Stromal cell of bone marrow (primary cell): ENCODE data around the gene AIRE.
A peak's percentile ranks its signal among the peaks of the same experiment; 100 is the strongest.
"Not testable (repeated sequence)": the region's sequence is repeated elsewhere in the genome, so short reads cannot be mapped to it uniquely, and the experiment has no call there.

ENCODE experiments used
- DNase-seq: peaks from one replicate; pipeline ENCODE4 v3.0.0-alpha.2; 2012; ENCODE audit warnings: low read depth

Gene AIRE

GRCh38 chr21:44338971-44339910 lies 53.6 kb downstream of the AIRE start, which contains the start of gene CFAP410:
Gene CFAP410, minus strand, starts transcription at chr21:44339390. Its CDS starts 196 bp downstream, at chr21:44339194.
- peak; percentile 85 for DNase-seq

GRCh38 chr21:44341726-44342458 lies 56.2 kb downstream of the AIRE start:
- DNase-seq = not testable (repeated sequence)

- DNase-seq = not testable (repeated sequence)
Measured at GRCh38 chr21:44342981-44343380, 57.3 kb downstream of the AIRE start.

- DNase-seq = no peak
Measured at GRCh38 chr21:44344541-44345183, 59.0 kb downstream of the AIRE start.

GRCh38 chr21:44345495-44345894 lies 59.8 kb downstream of the AIRE start:
- DNase-seq = no peak

GRCh38 chr21:44347911-44348451 lies 62.3 kb downstream of the AIRE start:
- no peak for DNase-seq
